GM18499 (cell line): Measurements from ENCODE around the gene LCK.
A peak's percentile ranks its signal among the peaks of the same experiment; 100 is the strongest.
"Not testable (repeated sequence)": the region's sequence is repeated elsewhere in the genome, so short reads cannot be mapped to it uniquely, and the experiment has no call there.

ENCODE experiments used
- ATAC-seq: cut with Tn5 transposase; IDR thresholded peaks from one replicate; pipeline ENCODE4 v1.9.1; 2021; ENCODE audit warnings: moderate number of reproducible peaks; ENCODE audit not compliant: insufficient read depth, unreplicated experiment

The LCK gene

GRCh38 chr1:32272557-32273390 is 21.7 kb downstream of the LCK start:
- ATAC-seq, result no peak

DNA sequence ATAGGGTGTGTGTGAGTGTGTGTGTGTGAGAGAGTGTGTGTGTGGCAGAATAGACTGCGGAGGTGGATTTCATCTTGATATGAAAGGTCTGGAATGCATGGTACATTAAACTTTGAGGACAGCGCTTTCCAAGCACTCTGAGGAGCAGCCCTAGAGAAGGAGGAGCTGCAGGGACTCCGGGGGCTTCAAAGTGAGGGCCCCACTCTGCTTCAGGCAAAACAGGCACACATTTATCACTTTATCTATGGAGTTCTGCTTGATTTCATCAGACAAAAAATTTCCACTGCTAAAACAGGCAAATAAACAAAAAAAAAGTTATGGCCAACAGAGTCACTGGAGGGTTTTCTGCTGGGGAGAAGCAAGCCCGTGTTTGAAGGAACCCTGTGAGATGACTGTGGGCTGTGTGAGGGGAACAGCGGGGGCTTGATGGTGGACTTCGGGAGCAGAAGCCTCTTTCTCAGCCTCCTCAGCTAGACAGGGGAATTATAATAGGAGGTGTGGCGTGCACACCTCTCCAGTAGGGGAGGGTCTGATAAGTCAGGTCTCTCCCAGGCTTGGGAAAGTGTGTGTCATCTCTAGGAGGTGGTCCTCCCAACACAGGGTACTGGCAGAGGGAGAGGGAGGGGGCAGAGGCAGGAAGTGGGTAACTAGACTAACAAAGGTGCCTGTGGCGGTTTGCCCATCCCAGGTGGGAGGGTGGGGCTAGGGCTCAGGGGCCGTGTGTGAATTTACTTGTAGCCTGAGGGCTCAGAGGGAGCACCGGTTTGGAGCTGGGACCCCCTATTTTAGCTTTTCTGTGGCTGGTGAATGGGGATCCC is 22.5 kb downstream of the LCK start:
- ATAC-seq, result no peak

- ATAC-seq, result no peak
Observed at GRCh38 chr1:32274646-32275340, 23.7 kb downstream of the LCK start.

DNA sequence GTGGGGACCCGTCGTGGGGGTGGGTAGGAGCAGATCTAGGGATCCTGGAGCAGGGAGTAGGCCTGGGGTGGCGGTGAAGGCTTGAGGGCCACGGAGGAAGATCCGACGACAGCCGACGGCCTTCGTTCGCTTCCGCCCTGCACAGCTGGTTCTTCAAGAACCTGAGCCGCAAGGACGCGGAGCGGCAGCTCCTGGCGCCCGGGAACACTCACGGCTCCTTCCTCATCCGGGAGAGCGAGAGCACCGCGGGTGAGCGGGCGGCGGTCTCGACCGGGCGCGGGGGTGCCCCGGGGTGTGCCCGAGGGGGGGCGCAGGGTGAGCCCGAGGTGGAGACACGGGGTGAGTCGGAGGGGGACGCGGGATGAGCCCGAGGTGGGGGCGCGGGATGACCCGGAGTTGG is 24.4 kb downstream of the LCK start:
- ATAC-seq, result no peak

DNA sequence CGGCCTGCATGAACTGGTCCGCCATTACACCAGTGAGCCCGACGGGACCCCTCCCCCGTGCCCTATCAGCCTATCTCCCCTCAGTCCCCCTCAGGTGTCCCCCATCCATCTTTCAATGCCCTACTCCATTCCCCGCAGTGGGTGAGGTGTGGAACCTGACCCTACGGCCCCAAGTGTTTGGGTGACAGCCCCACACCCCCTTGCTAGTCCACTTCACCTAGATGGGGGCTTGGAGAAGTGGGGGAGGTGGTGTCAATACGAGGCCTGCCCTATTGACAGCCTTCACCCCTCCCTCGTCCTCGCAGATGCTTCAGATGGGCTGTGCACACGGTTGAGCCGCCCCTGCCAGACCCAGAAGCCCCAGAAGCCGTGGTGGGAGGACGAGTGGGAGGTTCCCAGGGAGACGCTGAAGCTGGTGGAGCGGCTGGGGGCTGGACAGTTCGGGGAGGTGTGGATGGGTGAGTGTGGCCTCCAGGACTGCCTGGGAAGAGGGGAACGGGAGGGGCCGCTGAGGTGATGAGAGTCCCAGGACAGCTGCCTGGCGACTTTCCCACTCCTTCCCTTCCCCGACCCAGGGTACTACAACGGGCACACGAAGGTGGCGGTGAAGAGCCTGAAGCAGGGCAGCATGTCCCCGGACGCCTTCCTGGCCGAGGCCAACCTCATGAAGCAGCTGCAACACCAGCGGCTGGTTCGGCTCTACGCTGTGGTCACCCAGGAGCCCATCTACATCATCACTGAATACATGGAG is 25.1 kb downstream of the LCK start:
- no peak for ATAC-seq

DNA sequence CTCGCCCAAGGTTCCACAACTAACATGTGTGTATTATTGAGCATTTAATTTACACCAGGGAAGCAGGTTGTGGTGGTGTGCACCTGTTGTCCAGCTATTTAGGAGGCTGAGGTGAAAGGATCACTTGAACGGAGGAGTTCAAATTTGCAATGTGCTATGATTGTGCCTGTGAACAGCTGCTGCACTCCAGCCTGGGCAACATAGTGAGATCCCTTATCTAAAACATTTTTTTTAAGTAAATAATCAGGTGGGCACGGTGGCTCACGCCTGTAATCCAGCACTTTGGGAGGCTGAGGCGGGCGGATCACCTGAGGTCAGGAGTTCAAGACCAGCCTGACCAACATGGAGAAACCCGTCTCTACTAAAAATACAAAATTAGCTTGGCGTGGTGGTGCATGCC is 33.7 kb downstream of the LCK start:
- not testable (repeated sequence) for ATAC-seq

GRCh38 chr1:32285658-32286057 is 34.6 kb downstream of the LCK start:
- no peak for ATAC-seq

GRCh38 chr1:32286763-32287162 is 35.7 kb downstream of the LCK start:
- no peak for ATAC-seq

- ATAC-seq, result no peak
Observed at GRCh38 chr1:32289256-32289655, 38.2 kb downstream of the LCK start.

GRCh38 chr1:32291145-32291707 is 40.2 kb downstream of the LCK start:
- ATAC-seq, result no peak

DNA sequence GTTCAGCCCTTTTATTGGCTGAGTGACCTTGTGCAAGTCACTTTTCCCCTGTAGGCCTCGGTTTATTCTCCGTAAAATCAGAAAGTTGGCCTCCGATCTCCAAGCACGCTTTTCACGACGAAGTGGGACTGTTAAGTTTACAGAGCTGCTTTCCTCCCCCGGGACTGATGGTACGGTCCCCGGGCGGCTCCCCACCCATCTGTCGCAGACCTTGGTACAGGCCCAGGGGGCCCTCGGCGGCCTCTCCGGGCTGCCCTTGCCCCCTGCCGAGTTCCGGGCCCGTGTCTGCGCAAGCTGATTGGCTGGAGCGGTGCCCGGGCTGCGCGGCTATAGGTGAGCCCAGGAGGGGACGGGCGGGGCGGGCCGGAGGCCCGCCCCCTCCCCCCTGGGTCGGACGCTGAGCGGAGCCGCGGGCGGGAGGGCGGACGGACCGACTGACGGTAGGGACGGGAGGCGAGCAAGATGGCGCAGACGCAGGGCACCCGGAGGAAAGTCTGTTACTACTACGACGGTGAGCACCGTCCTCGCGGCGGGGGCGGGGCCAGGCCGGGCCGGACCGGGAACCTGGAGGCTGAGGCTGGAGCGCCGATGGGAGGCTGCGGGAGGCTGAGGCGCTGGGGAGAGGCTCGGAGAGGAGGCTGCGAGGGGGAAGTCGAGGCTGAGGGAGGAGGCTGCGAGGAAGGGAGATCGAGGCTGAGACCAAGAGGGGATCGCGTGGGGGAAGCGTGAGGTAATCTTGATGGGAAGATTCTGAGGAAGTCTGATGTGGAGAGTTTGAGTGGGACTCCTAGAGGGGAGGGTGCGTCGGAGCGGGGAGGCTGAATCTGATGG is 40.9 kb downstream of the LCK start, which contains the start of gene HDAC1:
HDAC1 (plus strand) TSS at position 376 of the 831 bp plus-strand sequence; CDS start at position 463, 87 bp downstream.
- ATAC-seq, result peak; percentile 76

- ATAC-seq, result not testable (repeated sequence)
Observed at GRCh38 chr1:32298211-32298610, 47.1 kb downstream of the LCK start.

GRCh38 chr1:32299327-32299726 is 48.3 kb downstream of the LCK start:
- no peak for ATAC-seq

DNA sequence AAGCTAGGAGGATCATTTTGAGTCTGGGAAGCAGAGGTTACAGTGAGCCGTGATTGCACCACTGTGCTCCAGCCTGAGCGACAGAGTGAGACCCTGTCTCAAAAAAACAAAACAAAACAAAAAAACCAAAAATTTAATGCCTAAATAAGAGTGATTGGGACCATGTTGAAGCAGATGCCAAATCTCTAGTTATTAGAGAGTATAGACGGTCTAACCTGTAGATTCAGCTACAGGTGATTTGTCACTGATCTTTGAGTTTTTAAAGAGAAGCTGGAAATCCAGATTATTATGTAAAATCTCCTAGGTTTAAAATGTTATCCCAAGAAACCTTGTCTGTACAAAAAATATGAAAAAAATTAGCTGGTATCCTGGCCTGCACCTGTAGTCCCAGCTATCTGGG is 52.3 kb downstream of the LCK start:
- ATAC-seq, result no peak

DNA sequence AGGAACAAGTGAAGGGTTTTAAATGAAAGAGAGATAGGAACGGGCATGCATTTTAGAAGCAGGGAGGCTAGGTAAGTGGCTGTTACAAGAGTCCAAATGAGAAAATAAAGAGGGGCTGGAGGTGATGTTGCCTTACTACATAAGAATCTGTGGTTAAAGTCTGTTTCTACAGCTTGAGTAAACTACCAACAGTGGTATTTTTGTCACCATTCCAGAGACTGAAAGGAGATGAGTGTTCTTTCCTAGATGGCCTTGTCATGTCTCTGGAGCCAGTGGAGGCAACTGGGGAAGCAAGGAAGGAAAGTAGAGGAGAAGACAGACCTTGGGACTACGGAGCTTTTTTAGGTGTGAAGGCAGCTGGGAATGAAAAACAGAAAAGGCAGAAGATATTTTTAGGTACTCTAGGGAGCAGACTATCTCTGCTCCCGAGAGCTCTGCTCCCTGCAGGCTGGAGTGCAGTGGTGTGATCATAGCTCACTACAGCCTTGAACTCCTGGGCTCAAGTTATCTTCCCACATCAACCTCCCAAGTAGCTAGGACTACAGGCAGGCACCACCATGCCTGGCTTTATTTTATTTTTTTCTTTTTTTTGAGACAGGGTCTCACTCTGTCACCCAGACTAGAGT is 53.0 kb downstream of the LCK start:
- ATAC-seq, result no peak

GRCh38 chr1:32305310-32305709 is 54.2 kb downstream of the LCK start:
- ATAC-seq, result no peak

DNA sequence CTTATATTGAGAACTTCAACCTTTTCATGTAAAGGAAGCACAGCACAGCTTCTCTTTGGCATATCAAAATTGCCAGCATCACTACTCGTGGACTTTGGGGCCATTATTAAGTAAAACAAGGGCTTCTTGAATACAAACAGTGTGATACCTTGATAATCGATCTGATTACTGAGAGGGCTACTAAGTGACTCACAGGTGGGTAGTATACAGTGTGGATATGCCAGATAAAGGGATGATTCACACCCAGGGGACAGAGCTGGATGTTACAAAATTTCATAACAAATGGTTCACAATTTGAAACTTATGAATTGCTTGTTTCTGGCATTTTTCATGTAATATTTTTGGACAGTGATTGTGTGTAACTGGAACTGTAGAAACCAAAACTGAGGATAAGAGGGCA is 56.3 kb downstream of the LCK start:
- ATAC-seq, result no peak

DNA sequence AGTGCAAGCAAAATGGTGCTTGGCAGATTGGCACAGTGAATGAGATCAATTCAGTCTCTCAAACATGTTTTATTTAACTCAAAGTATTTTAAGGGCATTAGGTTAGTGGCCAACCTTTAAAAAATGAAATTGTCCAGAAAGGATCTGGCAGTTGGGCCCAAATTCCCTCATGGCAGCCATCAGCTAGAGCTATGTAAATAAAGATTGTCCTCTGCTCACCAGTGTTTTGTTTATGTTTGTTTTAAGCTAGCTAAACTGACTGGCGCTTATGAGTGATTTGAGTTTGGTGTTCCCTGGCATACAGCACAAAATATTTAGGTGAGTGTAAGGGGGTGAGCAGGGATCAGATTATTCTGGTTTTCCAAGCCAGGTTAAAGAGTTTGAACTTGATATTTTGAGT is 58.9 kb downstream of the LCK start:
- no peak for ATAC-seq
